Loucy (cell line): ENCODE data around the gene MBTPS2.

Source experiments
- H2AFZ ChIP-seq: fragments of 200-600 bp; sonication (generic); 2 replicates; pipeline ENCODE4 v1.6.0; 2016; ENCODE audit warnings: antibody characterized with exemption, mild to moderate bottlenecking, low read length, moderate library complexity
- H3F3A ChIP-seq: fragments of 200-600 bp; 2 replicates; pipeline ENCODE4 v1.6.0; 2016; ENCODE audit warnings: antibody characterized with exemption, low read depth, mild to moderate bottlenecking
- H3K27me3 ChIP-seq: fragments of 200-600 bp; sonication (generic); 2 replicates; pipeline ENCODE4 v1.6.1; 2014; ENCODE audit warnings: low read length, mild to moderate bottlenecking; ENCODE audit not compliant: insufficient read depth, poor library complexity, severe bottlenecking
- H3K36me3 ChIP-seq: fragments of 200-600 bp; sonication (generic); 2 replicates; pipeline ENCODE4 v1.6.1; 2016; ENCODE audit warnings: low read length; ENCODE audit not compliant: insufficient read depth
- H3K4me1 ChIP-seq: fragments of 200-600 bp; sonication (generic); 2 replicates; pipeline ENCODE4 v1.5.1; 2014; ENCODE audit warnings: low read length, mild to moderate bottlenecking; ENCODE audit not compliant: insufficient read depth, poor library complexity, severe bottlenecking
- H3K4me2 ChIP-seq: fragments of 200-600 bp; sonication (generic); 2 replicates; pipeline ENCODE4 v1.6.0; 2014; ENCODE audit warnings: antibody characterized with exemption, low read length, low read depth, mild to moderate bottlenecking; ENCODE audit not compliant: poor library complexity, severe bottlenecking
- H3K4me3 ChIP-seq: fragments of 200-600 bp; sonication (generic); 2 replicates; pipeline ENCODE4 v1.5.1; 2014; ENCODE audit warnings: low read length, mild to moderate bottlenecking, mixed read lengths; ENCODE audit not compliant: poor library complexity, severe bottlenecking
- H3K79me2 ChIP-seq: fragments of 200-600 bp; sonication (generic); 2 replicates; pipeline ENCODE4 v1.6.1; 2014; ENCODE audit warnings: low read length; ENCODE audit not compliant: insufficient read depth
- H3K9ac ChIP-seq: fragments of 200-600 bp; sonication (generic); 2 replicates; pipeline ENCODE4 v1.6.0; 2014; ENCODE audit warnings: mild to moderate bottlenecking, low read depth, low read length, moderate library complexity; ENCODE audit not compliant: poor library complexity, severe bottlenecking
- H3K9me2 ChIP-seq: fragments of 200-600 bp; sonication (generic); replicated peaks from 2 replicates; pipeline ENCODE4 v1.6.1; 2016; ENCODE audit warnings: low read depth, low read length, mixed read lengths
- H3K9me3 ChIP-seq: fragments of 200-600 bp; sonication (generic); 2 replicates; pipeline ENCODE4 v1.6.1; 2014; ENCODE audit warnings: mild to moderate bottlenecking, antibody characterized with exemption, low read length, low read depth; ENCODE audit not compliant: insufficient read depth
- H4K20me1 ChIP-seq: fragments of 200-600 bp; sonication (generic); 2 replicates; pipeline ENCODE4 v1.6.0; 2014; ENCODE audit warnings: antibody characterized with exemption, low read length, mild to moderate bottlenecking; ENCODE audit not compliant: insufficient read depth, poor library complexity, severe bottlenecking
- CTCF ChIP-seq: fragments of 200-600 bp; sonication (generic); conservative IDR thresholded peaks from 2 replicates; pipeline ENCODE4 v1.5.1; 2014; ENCODE audit warnings: mild to moderate bottlenecking, antibody characterized with exemption, low read length
- EZH2phosphoT487 ChIP-seq: fragments of 200-600 bp; IDR thresholded peaks from 2 replicates; pipeline ENCODE4 v1.6.1; 2018; ENCODE audit warnings: antibody characterized with exemption, mild to moderate bottlenecking, moderate library complexity, borderline replicate concordance

The MBTPS2 gene

GRCh38 chrX:21930986-21931385 lies 91.6 kb downstream of the MBTPS2 start:
- Histone ChIP-seq H3K9ac (no peak overlapping the region), H3K9me3 (no peaks in the 10 kb centered on the region), H3K36me3 (no peaks in the 10 kb centered on the region), H3K9me2 (no peaks in the 10 kb centered on the region), H3F3A (no peaks in the 10 kb centered on the region), H3K4me2 (no peak overlapping the region), H2AFZ (no peak overlapping the region), H3K4me1 (peaks cover 2% of the 10 kb centered on the region), H3K4me3 (no peak overlapping the region), H3K79me2 (no peaks in the 10 kb centered on the region), H3K27me3 (no peaks in the 10 kb centered on the region), H4K20me1 (no peaks in the 10 kb centered on the region)
- TF ChIP-seq EZH2phosphoT487: no peak
- no peak for TF ChIP-seq CTCF

GRCh38 chrX:21932292-21933002 lies 93.0 kb downstream of the MBTPS2 start:
- no peaks in the 10 kb centered on the region for H3K27me3 ChIP-seq
- no peaks in the 10 kb centered on the region for H3K79me2 ChIP-seq
- H3K4me2 ChIP-seq: no peak overlapping the region
- TF ChIP-seq EZH2phosphoT487 (no peak), CTCF (no peak)
- no peaks in the 10 kb centered on the region for H3F3A ChIP-seq
- no peak overlapping the region for H3K4me3 ChIP-seq
- no peaks in the 10 kb centered on the region for H3K36me3 ChIP-seq
- H3K9me3 ChIP-seq: no peaks in the 10 kb centered on the region
- no peaks in the 10 kb centered on the region for H3K9me2 ChIP-seq
- no peak overlapping the region for H2AFZ ChIP-seq
- no peak overlapping the region for H3K9ac ChIP-seq
- H3K4me1 ChIP-seq: peaks cover 2% of the 10 kb centered on the region
- no peaks in the 10 kb centered on the region for H4K20me1 ChIP-seq

- Histone ChIP-seq H3K9me3 (no peaks in the 10 kb centered on the region), H3K4me1 (peaks cover 2% of the 10 kb centered on the region), H3K4me3 (no peak overlapping the region), H3K4me2 (no peak overlapping the region), H3K79me2 (no peaks in the 10 kb centered on the region), H4K20me1 (no peaks in the 10 kb centered on the region), H3K36me3 (no peaks in the 10 kb centered on the region), H3K9me2 (no peaks in the 10 kb centered on the region), H3F3A (no peaks in the 10 kb centered on the region), H3K9ac (no peak overlapping the region), H2AFZ (no peak overlapping the region), H3K27me3 (no peaks in the 10 kb centered on the region)
- no peak for TF ChIP-seq CTCF
- TF ChIP-seq EZH2phosphoT487: no peak
These were observed 93.7 kb downstream of the MBTPS2 start for GRCh38 chrX:21933077-21933476.
